OCI-LY1 (cell line): ENCODE data around the gene CARS1.

Source experiments
- EZH2 ChIP-seq: fragments of 200-600 bp; sonication (generic), shearing (Covaris generic); IDR thresholded peaks from 2 replicates; pipeline ENCODE4 v1.8.0; 2017; ENCODE audit warnings: borderline replicate concordance, mixed run types, mild to moderate bottlenecking, antibody characterized with exemption, low read length, moderate library complexity, mixed read lengths
- TF ChIP-seq, protein P1 (sequence below): fragments of 200-600 bp; sonication (generic), shearing (Covaris generic); IDR thresholded peaks from 2 replicates; pipeline ENCODE4 v1.5.1; 2017; ENCODE audit warnings: mild to moderate bottlenecking, antibody characterized with exemption, low read length, moderate library complexity, mixed read lengths

DNA sequence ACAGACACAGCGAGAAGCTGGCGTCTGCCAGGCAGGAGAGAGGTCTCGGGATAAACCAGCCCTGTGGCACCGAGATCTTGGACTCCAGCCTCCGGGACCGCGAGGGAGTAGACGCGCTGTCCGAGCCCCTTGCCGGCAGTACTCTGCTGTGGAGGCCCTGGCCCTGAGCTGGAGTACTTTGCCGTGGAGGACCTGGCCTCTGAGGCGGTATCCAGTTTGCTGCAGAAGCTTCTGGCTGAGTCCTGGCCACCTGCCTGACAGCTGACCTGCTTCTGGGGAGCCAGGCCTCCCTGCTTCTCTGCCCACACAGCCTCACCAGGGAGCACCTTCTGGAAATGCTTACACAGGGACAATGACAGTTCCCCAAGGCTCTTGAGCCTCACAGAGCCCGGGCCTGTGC is 31.6 kb upstream of the CARS1 start:
- TF ChIP-seq, protein P1, sequence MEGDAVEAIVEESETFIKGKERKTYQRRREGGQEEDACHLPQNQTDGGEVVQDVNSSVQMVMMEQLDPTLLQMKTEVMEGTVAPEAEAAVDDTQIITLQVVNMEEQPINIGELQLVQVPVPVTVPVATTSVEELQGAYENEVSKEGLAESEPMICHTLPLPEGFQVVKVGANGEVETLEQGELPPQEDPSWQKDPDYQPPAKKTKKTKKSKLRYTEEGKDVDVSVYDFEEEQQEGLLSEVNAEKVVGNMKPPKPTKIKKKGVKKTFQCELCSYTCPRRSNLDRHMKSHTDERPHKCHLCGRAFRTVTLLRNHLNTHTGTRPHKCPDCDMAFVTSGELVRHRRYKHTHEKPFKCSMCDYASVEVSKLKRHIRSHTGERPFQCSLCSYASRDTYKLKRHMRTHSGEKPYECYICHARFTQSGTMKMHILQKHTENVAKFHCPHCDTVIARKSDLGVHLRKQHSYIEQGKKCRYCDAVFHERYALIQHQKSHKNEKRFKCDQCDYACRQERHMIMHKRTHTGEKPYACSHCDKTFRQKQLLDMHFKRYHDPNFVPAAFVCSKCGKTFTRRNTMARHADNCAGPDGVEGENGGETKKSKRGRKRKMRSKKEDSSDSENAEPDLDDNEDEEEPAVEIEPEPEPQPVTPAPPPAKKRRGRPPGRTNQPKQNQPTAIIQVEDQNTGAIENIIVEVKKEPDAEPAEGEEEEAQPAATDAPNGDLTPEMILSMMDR: no peak
- no peak for TF ChIP-seq EZH2
